GM23248 (cell line): ENCODE measurements around the gene MARF1.

ENCODE experiments used
- EZH2 ChIP-seq: fragments of 200-600 bp; sonication (generic); IDR thresholded peaks from 2 replicates; pipeline ENCODE4 v1.6.1; 2018; ENCODE audit warnings: antibody characterized with exemption, mild to moderate bottlenecking; ENCODE audit not compliant: insufficient read depth, poor library complexity, severe bottlenecking
- EZH2phosphoT487 ChIP-seq: fragments of 200-600 bp; sonication (generic); IDR thresholded peaks from 2 replicates; pipeline ENCODE4 v1.6.1; 2018; ENCODE audit warnings: antibody characterized with exemption, moderate library complexity, mild to moderate bottlenecking, low read depth; ENCODE audit not compliant: insufficient read depth

DNA sequence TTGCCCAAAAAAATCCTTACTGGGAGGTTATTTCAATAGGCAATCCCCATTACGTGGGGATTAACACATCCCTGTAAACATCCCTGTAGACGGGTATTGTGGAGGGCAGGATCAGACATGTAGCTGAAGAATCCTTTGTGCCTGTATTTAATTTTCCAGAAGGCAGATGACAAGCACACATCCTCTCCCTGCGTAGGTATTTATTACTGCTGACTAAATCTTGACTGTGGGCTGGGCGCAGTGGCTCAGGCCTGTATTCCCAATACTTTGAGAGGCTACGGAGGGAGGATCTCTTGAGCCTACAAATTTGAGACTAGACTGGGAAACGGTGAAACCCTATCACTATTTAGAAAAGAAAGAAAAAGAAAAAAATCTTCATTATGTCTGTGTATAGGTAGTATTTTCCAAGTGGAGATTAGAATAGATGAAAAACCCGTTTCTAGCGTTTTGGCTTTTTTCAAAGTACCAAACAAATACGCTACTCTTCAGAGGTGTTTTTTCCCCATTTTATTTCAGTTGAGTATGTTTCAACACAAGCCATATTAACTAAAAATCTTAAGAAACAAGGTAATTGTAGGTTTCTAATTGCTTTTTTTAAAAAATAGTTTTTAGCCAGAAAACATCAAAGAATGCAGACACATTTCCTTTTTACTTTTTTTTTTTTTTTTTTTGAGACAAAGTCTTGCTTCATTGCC lies 1.5 kb upstream of the MARF1 start:
- no peak for TF ChIP-seq EZH2
- no peak for TF ChIP-seq EZH2phosphoT487
